GM21447 (cell line): ENCODE measurements around the gene ZBTB46.

Experiments
- ATAC-seq: cut with Tn5 transposase; IDR thresholded peaks from one replicate; pipeline ENCODE4 v1.9.1; 2021; ENCODE audit not compliant: unreplicated experiment

ZBTB46 gene

DNA sequence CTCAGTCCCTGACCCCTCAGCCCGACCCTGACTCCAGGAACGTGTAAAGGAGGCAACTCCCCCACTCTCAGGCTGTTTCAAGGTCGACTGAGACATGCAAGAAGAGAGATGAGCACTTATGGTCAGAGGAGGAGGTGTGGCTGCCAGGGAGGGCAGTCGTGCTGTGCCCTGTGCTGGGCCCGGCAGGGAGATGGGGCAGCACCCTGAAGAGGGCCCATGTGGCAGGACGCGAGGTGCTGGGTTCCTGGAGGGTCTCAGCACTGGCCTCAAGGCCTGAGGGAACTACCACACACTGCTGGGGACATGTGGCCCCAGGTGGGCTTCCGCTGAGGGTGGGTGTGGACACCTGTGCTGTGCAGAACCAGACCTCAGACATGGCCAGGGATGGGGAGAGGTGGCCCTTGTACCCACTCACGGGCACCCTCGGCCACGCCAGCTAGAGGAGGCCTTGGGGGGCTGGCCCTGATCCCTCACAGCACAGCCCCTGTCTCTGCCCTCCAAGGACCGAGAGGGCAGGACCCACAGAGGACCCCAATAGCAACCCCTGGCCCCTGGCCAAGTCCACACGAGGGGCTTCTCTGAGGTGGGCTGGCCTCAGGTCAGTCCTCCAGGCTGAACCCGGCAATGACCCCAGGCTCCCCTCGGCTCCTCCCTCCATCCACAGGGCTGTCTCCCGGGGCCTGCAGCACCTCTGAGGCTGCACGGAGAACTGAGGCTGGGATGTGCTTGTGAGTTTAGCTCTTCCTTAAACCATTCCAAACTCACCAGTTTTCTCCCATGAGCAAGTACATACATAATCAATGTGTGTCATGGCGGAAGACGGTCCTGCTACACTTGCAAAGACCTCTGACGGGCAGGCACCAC, 82.8 kb downstream of the ZBTB46 start:
- no peak for ATAC-seq

DNA sequence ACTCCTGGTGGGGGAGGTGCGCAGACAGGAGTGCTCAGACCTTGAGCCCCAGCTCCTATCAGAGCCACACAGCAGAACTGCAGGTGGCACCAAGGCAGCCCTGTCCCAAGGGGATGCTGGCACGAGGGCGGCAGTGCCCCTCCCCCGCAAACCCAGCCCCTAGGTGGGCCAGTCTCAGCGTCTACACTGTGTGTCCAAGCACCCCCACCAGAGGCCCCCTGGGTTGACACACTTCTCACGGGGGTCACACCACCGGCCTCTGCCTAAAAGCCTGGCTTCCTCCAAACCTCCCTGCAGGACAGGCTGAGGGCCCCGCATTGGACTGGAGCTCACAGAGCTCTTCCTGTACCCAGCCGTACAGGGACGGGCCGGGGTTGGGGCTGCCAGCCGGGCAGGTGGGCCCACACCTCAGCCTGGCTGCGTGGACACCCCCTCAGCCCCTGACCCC, 83.4 kb downstream of the ZBTB46 start:
- no peak for ATAC-seq

GRCh38 chr20:63746751-63747315, 84.2 kb downstream of the ZBTB46 start:
- ATAC-seq = no peak

GRCh38 chr20:63745961-63746731, 84.9 kb downstream of the ZBTB46 start:
- no peak for ATAC-seq

DNA sequence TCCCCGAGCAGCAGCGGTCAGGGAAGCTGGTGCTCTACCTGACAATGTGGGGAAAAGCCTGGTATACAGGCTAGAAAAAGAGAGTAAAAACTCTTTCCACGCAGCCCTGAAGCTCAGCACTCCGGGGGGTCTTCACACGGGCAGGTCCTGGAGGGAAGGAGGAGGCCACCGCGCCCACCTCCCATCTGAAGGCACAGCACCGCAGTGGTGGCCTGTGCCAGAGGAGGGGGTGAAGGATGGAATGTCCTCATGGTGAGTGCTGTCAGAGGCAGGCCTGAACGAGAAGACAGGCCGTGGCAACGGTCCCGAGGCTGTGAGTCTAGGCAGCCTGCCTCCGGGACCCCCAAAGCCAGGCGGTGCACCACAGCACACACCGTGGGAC, 85.6 kb downstream of the ZBTB46 start:
- no peak for ATAC-seq

- ATAC-seq = no peak
These were observed 86.3 kb downstream of the ZBTB46 start for GRCh38 chr20:63744574-63745423.

- ATAC-seq = no peak
These were observed 86.9 kb downstream of the ZBTB46 start for GRCh38 chr20:63744158-63744557.

DNA sequence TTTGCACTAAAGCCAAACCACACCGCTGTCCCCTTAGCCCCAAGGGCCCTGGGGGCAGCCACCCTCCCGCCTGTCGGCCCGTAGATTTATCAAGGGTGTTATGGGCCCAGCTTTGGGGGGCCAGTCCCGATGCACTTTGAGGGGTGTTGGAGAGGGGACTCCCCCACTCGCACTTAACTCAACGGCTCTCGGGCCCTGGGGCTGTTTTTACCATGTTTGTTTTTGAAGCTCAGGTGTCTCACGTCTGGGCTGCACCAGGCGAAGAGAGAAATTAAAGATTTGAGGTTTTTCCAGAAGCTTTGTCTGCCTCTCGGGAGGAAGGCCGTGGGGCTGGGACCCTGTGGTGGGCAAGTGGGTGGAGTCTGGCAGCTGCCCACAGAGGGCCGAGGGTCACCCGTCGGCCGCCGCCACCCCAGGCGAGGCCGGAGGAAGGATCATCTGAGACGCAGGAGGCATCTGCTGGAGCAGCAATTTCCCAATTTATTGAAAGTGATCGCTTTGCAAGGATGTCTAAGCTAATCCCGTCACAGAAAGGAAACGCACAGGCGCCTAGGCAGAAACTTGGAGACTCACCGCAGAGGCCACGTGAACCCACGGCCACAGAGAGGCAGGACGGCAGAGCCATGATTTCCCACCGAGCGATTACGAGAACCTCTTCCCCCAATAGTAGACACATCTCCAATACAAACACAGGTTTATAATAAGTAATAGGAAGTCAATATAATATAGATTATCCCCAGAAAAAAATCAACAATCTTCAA, 87.7 kb downstream of the ZBTB46 start:
- no peak for ATAC-seq

DNA sequence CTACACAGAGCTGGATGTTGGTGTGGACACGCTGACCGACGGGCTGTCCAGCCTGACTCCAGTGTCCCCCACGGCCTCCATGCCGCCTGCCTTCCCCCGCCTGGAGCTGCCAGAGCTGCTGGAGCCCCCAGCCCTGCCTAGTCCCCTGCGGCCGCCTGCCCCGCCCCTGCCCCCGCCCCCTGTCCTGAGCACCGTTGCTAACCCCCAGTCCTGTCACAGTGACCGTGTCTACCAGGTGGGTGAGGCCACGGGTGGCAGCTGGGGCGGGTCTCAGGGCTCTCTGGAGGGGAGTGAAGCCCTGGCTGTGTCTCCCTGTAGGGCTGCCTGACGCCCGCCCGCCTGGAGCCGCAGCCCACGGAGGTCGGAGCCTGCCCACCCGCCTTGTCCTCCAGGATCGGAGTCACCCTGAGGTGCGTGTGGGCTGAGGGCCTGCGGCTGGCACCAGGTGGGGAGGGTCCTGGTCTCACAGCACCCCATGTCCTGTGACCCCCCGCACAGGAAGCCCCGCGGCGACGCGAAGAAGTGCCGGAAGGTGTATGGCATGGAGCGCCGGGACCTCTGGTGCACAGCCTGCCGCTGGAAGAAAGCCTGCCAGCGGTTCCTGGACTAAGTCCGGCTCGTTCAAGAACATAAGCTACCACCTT, 88.6 kb downstream of the ZBTB46 start:
- no peak for ATAC-seq

GRCh38 chr20:63741676-63742380, 89.2 kb downstream of the ZBTB46 start:
- ATAC-seq = no peak

DNA sequence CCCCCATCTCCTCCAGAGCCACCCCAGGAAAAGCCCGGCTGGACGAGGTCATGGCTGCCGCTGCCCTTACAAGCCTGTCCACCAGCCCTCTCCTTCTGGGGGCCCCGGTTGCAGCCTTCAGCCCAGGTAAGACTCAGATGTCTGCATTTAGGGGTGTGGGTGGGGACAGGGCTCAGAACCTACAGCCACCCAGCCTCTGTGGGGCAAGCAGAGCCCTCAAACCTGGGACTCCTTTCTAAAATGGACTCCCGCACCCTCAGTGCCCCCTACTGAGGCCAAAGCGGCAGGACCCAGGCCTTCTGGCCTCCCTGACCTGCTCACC, 89.7 kb downstream of the ZBTB46 start:
- ATAC-seq = no peak

DNA sequence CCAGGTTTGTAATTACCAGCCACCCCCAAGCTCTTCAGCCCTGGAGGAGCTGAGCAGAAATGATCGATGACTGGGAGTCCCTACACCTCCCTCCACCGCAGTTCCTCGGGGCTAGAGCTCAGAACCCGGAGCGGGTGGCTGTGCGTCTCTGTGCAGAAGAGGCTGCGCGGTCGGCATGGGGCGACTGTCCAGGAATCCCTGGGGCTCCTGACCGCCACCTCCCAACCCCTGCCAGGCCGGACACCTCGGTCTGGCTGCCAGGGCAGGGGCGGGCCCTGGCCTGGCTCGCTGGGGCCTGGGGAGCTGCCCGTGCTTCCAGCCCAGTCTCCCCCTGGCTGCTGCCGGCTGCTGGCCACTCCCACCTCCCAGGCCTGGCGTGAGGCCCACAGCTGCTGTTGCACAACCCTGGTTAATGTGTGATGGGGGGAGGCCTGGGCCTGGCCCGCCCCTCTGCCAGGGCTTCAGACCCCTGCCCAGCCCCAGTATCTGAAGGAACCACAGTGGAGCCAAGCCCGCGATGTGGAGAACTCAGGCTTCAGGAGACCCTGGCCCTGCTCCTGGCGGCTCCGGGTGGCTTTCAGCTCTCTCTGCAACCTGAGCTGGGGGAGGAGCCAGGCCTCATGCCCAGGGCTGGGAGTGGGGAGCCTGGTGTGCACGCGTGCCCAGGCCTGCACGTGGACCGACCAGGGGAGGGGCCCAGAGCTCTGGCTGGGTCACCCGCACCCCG, 90.3 kb downstream of the ZBTB46 start:
- no peak for ATAC-seq

- no peak for ATAC-seq
These were observed 90.9 kb downstream of the ZBTB46 start for GRCh38 chr20:63740070-63740626.

DNA sequence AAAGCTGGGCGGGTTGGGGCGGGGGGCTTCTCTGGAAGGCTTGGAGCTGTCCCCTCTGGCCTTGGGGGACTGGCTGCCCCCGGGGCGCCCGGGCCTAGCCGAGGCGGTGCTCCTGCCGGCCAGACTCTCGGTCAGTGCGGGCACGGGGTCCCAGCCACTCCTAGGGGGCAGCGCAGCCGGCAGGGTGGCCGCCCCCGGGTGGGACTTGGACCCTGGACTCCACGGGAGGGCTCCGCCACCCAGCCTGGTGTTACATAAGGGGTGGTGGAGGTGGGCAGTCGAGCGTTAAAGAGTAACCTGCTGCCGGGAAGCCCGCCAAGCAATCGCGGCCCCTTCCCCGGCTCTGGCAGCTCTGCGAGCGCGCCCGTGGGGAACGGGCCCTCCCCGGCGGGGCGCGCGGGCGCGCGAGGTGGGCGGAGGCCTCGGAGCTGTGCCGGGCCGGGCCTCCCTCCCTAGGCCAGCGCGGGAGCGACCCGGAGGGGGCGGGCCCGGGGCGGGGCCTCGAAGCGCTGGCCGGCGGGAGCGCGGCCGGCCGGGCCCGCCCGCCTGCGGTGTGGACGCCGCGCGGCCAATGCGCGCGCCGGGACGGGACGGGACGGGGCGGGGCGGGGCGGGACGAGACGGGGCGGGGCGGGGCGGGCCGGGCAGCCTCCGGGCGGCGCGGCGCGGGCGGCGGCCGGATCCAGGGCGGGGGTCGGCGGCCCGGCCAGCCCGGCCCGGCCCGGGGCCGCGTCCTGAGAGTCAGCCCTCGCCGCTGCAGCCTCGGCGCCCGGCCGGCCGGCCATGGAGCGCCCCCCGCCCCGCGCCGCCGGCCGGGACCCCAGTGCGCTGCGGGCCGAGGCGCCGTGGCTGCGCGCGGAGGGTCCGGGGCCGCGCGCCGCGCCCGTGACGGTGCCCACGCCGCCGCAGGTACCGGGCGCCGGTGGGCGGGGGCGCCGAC, 91.7 kb downstream of the ZBTB46 start, which contains the start of gene SLC2A4RG:
Gene SLC2A4RG, plus strand, starts transcription at position 647 of the 940 bp plus-strand sequence. Its CDS starts 137 bp downstream, at position 784.
- peak; percentile 34 for ATAC-seq

DNA sequence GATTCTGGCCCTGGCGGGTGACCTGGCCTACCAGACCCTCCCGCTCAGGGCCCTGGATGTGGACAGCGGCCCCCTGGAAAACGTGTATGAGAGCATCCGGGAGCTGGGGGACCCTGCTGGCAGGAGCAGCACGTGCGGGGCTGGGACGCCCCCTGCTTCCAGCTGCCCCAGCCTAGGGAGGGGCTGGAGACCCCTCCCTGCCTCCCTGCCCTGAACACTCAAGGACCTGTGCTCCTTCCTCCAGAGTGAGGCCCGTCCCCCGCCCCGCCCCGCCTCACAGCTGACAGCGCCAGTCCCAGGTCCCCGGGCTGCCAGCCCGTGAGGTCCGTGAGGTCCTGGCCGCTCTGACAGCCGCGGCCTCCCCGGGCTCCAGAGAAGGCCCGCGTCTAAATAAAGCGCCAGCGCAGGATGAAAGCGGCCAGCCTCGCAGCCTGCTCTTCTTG, 92.4 kb downstream of the ZBTB46 start:
- no peak for ATAC-seq

- ATAC-seq = no peak
These were observed 92.9 kb downstream of the ZBTB46 start for GRCh38 chr20:63737945-63738686.

DNA sequence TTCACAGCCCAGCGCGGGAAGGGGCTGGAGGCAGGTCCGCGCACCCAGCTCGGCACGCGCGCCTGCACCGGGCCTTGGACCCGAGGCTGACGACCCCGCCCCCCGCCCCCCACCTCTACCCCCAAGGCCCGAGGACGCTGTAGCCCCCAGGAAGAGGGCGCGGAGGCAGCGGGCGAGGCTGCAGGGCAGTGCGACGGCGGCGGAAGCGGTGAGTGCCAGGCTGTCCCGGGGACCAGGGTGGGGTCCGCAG, 93.4 kb downstream of the ZBTB46 start:
- no peak for ATAC-seq
